ENCODE results near the gene SMCO1. TPM values are rescaled to one million over a fixed set of nuclear protein-coding genes. Genes with fewer than 3 reads are reported as not detected.
"Not testable (repeated sequence)": the region's sequence is repeated elsewhere in the genome, so short reads cannot be mapped to it uniquely, and the experiment has no call there.

The SMCO1 gene
- total RNA-seq, 1 experiment from 2014 or later = not detected

DNA sequence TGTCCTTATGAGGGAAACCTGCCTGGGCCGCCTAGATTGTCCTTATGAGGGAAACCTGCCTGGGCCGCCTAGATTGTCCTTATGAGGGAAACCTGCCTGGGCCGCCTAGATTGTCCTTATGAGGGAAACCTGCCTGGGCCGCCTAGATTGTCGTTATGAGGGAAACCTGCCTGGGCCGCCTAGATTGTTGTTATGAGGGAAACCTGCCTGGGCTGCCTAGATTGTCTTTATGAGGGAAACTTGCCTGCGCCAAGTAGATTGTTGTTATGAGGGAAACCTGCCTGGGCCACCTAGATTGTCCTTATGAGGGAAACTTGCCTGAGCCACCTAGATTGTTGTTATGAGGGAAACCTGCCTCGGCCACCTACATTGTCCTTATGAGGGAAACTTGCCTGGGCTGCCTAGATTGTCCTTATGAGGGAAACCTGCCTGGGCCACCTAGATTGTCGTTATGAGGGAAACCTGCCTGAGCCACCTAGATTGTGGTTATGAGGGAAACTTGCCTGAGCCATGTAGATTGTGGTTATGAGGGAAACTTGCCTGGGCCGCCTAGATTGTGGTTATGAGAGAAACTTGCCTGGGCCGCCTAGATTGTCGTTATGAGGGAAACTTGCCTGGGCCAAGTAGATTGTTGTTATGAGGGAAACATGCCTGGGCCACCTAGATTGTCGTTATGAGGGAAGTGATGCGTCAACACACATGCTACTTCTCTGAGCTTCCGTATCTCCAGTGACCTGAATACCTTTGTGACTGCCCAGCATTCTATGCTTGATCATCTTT is 3.3 kb downstream of the SMCO1 start:
- not testable (repeated sequence) for H3K27ac ChIP-seq; H3K4me1 ChIP-seq; H3K4me3 ChIP-seq; H3K27me3 ChIP-seq; H3K9me3 ChIP-seq (replicated peaks); H3K36me3 ChIP-seq; DNase-seq

DNA sequence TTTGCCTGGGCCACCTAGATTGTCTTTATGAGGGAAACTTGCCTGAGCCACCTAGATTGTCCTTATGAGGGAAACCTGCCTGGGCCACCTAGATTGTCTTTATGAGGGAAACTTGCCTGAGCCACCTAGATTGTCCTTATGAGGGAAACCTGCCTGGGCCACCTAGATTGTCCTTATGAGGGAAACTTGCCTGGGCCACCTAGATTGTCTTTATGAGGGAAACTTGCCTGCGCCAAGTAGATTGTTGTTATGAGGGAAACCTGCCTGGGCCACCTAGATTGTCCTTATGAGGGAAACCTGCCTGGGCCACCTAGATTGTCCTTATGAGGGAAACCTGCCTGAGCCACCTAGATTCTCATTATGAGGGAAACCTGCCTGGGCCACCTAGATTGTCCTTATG is 4.0 kb downstream of the SMCO1 start:
- H3K27me3 ChIP-seq = not testable (repeated sequence)

DNA sequence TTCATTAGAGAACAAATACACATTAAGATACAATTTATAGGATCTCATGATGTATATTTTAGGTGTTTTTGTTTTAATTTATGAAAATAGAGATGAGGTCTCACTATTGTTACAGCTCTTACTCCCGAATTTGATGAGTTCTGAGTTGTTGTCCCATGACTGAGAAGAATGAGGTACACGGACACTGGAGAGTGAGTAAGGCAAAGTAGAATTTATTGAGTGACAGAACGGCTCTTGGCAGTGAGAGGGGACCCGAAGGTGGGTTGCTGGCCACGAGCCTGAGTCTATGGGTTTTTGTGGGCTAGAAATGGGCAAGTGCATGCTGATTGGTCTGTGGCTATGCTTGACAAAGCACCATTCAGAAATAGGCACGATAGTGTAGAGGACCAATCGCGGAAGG is 8.5 kb downstream of the SMCO1 start:
- Histone ChIP-seq H3K9me3 (replicated peaks) (no peaks in the 10 kb centered on the region), H3K27ac (no peak overlapping the region), H3K4me1 (no peaks in the 10 kb centered on the region), H3K4me3 (no peak overlapping the region), H3K36me3 (no peaks in the 10 kb centered on the region), H3K27me3 (no peaks in the 10 kb centered on the region)
- no peak for DNase-seq

More for the DNA sequence above, 4.0 kb downstream of the SMCO1 start:
- H3K4me3 ChIP-seq; DNase-seq; H3K36me3 ChIP-seq; H3K4me1 ChIP-seq; H3K27ac ChIP-seq; H3K9me3 ChIP-seq (replicated peaks): not testable (repeated sequence)

DNA sequence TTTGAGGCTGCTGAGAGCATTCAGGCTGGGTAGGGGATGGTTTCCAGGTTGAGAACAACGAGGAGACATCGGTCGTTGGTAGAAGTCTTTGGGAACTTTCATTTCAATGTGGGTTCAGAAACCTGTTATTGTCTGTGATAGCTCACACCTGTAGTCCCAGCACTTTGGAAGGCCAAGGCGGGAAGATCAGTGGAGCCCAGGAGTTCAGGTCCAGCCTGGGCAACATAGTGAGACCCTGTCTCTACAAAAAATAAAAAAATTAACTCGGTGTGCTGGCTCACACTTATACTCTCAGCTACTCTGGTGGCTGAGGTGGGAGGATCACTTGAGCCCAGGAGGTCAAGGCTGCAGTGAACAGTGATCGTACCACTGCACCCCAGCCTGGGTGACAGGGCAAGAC is 10.6 kb downstream of the SMCO1 start:
- H3K36me3 ChIP-seq = no peaks in the 10 kb centered on the region
- no peak overlapping the region for H3K27ac ChIP-seq
- no peak for DNase-seq
- no peak overlapping the region for H3K4me3 ChIP-seq
- H3K9me3 ChIP-seq (replicated peaks) = no peaks in the 10 kb centered on the region
- H3K4me1 ChIP-seq = no peaks in the 10 kb centered on the region
- no peaks in the 10 kb centered on the region for H3K27me3 ChIP-seq

DNA sequence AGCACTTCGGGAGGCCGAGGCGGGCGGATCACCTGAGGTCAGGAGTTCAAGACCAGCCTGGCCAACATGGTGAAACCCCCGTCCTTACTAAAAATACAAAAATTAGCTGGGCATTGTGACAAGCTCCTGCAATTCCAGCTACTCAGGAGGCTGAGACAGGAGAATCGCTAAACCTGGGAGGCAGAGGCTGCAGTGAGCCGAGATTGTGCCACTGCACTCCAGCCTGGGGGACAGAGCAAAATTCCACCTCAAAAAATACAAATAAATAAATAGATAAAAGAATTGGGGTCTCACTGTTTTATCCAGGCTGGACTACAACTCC is 11.1 kb downstream of the SMCO1 start:
- H3K9me3 ChIP-seq (replicated peaks); H3K27me3 ChIP-seq; H3K36me3 ChIP-seq; DNase-seq; H3K4me1 ChIP-seq: not testable (repeated sequence)
- Histone ChIP-seq H3K4me3 (peak overlapping the region; percentile 86), H3K27ac (peak overlapping the region; percentile 71; the same call in 1 of the 2 replicates)

GRCh38 chr3:196503196-196504076 is 11.7 kb downstream of the SMCO1 start, which contains the start of gene RNF168:
Gene RNF168, minus strand, starts transcription at chr3:196503768. Its CDS starts 595 bp downstream, at chr3:196503173.
- peak; percentile 94 to 96 for DNase-seq
- Histone ChIP-seq H3K4me1 (no peaks in the 10 kb centered on the region), H3K36me3 (0 out of 2 replicates have a peak, but pooled peaks cover 2% of the 10 kb centered on the region), H3K4me3 (peak within 1 kb of the TSS; percentile 86), H3K27me3 (no peaks in the 10 kb centered on the region), H3K9me3 (replicated peaks) (no peaks in the 10 kb centered on the region), H3K27ac (peak within 1 kb of the TSS; percentile 71)

DNA sequence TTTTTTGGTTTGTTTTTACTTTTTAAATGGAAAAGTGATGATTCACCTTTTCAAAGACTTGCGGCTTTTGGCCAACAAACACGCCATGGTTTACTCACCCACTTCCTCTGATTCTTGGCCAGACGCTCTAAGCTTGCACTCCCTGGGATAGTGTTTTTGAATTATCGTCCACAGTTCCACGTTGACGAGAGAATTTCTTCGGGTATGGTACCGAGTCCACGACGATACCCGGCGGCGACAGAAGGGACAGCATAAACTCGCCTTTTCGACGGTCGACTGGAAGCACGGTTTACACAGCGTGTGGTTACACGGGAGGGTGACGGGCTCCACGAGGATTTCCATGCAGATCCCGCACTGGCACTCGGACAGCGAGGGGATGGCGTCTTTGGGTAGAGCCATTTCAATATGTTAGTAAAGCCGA is 12.4 kb downstream of the SMCO1 start:
- Histone ChIP-seq H3K27ac (peak overlapping the region; percentile 71), H3K36me3 (0 out of 2 replicates have a peak, but pooled peaks cover 2% of the 10 kb centered on the region), H3K27me3 (no peaks in the 10 kb centered on the region), H3K4me3 (peak overlapping the region; percentile 86), H3K4me1 (no peaks in the 10 kb centered on the region), H3K9me3 (replicated peaks) (no peaks in the 10 kb centered on the region)
- peak; percentile 39 to 56 for DNase-seq

DNA sequence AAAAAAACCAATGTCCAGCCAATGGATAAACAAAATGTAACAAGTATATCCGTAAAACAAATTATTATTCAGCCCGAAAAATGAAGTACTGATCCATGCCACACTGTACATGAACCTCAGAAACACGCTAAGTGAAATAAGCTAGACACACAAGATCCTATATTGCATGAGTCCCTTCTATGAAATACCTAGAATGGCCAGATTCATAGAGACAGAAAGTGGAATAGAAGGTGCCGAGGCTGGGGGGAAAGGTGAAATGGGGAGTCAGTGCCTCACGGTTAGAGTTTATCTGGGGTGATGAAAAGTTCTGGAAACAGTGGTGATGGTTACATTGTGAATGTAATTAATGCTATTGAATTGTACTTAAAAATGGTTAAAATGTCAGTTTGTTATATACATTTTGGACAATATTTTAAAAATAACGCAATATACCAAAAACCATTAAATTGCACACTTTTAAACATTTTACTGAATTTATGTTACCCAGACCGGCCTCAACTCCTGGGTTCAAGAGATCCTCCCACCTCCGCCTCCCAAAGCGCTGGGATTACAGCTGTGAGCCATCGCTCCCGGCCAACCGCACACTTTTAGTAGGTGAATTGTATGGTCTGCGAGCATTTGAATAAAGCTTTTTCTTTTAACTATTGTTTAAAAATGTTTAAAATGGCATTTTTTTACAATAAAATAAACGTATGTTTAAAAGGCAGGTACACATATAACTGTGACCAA is 13.7 kb downstream of the SMCO1 start:
- H3K4me3 ChIP-seq = peak overlapping the region; percentile 86
- H3K27me3 ChIP-seq = no peaks in the 10 kb centered on the region
- DNase-seq = peak; percentile 31 to 56
- peaks cover 7% of the 10 kb centered on the region for H3K36me3 ChIP-seq
- no peak overlapping the region for H3K27ac ChIP-seq
- no peaks in the 10 kb centered on the region for H3K9me3 ChIP-seq (replicated peaks)
- no peaks in the 10 kb centered on the region for H3K4me1 ChIP-seq

GRCh38 chr3:196499807-196500524 is 15.2 kb downstream of the SMCO1 start:
- no peak for DNase-seq
- H3K4me3 ChIP-seq = peak overlapping the region; percentile 86
- H3K27me3 ChIP-seq = no peaks in the 10 kb centered on the region
- no peaks in the 10 kb centered on the region for H3K9me3 ChIP-seq (replicated peaks)
- 0 out of 2 replicates have a peak overlapping the region, but pooled peaks have one; percentile 1 for H3K27ac ChIP-seq
- peaks cover 20% of the 10 kb centered on the region for H3K36me3 ChIP-seq
- H3K4me1 ChIP-seq = no peaks in the 10 kb centered on the region

GRCh38 chr3:196499061-196499460 is 16.1 kb downstream of the SMCO1 start:
- H3K27ac ChIP-seq = no peak overlapping the region
- H3K27me3 ChIP-seq = no peaks in the 10 kb centered on the region
- no peak overlapping the region for H3K4me3 ChIP-seq
- no peak for DNase-seq
- H3K36me3 ChIP-seq = peaks cover 22% of the 10 kb centered on the region
- H3K4me1 ChIP-seq = no peaks in the 10 kb centered on the region
- no peaks in the 10 kb centered on the region for H3K9me3 ChIP-seq (replicated peaks)

DNA sequence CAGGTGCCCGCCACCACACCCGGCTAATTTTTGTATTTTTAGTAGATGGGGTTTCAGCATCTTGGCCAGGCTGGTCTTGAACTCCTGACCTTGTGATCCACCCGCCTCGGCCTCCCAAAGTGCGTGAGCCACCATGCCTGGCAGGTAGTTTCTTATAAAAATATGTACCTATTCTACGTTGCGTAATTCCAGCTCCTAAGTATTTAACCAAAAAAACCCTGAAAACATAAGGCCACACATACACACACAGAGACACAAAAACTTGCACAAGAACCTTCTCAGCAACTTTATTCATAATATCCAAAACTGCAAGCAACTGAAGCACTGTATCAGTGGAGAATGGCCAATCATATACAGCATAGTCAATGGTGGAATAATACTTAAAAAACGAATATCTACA is 16.8 kb downstream of the SMCO1 start:
- DNase-seq = no peak
- H3K36me3 ChIP-seq = peaks cover 23% of the 10 kb centered on the region
- no peaks in the 10 kb centered on the region for H3K4me1 ChIP-seq
- H3K27me3 ChIP-seq = no peaks in the 10 kb centered on the region
- no peak overlapping the region for H3K4me3 ChIP-seq
- H3K9me3 ChIP-seq (replicated peaks) = no peaks in the 10 kb centered on the region
- H3K27ac ChIP-seq = no peak overlapping the region

- no peaks in the 10 kb centered on the region for H3K9me3 ChIP-seq (replicated peaks)
- no peaks in the 10 kb centered on the region for H3K4me1 ChIP-seq
- no peak overlapping the region for H3K4me3 ChIP-seq
- no peaks in the 10 kb centered on the region for H3K27me3 ChIP-seq
- no peak for DNase-seq
- no peak overlapping the region for H3K27ac ChIP-seq
- peaks cover 29% of the 10 kb centered on the region for H3K36me3 ChIP-seq
Observed at GRCh38 chr3:196496183-196496582, 19.0 kb downstream of the SMCO1 start.

DNA sequence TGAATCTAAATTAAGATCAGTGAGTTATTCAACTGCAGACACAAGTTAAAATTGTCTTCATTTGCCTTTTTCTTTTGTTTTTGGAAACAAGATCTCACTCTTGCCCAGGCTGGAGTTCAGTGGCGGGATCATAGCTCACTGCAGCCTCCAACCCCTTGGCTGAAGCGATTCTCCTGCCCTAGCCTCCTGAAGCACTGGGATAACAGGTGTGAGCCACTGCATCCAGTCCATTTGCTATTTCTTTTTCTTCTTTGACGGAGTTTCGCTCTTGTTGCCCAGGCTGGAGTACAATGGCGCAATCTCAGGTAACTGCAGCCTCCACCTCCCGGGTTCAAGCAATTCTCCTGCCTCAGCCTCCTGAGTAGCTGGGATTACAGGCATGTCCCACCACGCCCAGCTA is 21.9 kb downstream of the SMCO1 start:
- no peak overlapping the region for H3K4me3 ChIP-seq
- DNase-seq = no peak
- H3K27ac ChIP-seq = no peak overlapping the region
- no peaks in the 10 kb centered on the region for H3K4me1 ChIP-seq
- H3K9me3 ChIP-seq (replicated peaks) = no peaks in the 10 kb centered on the region
- no peaks in the 10 kb centered on the region for H3K27me3 ChIP-seq
- H3K36me3 ChIP-seq = peaks cover 26% of the 10 kb centered on the region

DNA sequence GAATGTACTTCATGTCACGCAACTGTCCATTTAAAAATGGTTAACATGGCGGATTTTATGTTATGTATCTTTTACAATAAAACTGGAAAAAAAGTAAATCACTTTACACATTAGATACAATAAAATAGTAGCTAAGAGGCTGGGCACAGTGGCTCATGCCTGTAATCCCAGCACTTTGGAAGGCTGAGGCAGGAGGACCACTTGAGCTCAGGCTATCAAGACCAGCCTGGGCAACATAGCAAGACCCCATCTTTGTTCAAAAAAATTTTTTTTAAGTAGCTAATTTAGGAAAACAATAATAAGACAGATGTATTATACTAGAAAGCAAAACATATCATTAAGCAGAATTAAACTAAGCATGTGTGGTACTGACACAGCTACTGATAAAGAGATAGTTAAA is 23.1 kb downstream of the SMCO1 start:
- no peak overlapping the region for H3K27ac ChIP-seq
- peaks cover 32% of the 10 kb centered on the region for H3K36me3 ChIP-seq
- H3K27me3 ChIP-seq = no peaks in the 10 kb centered on the region
- H3K4me1 ChIP-seq = no peaks in the 10 kb centered on the region
- no peak overlapping the region for H3K4me3 ChIP-seq
- no peak for DNase-seq
- H3K9me3 ChIP-seq (replicated peaks) = no peaks in the 10 kb centered on the region

Measured in SJCRH30 (cell line).